GM19468 (cell line): Measurements from ENCODE around the gene ARID1A.

Source experiments
- ATAC-seq: cut with Tn5 transposase; IDR thresholded peaks from one replicate; pipeline ENCODE4 v1.9.1; 2021; ENCODE audit warnings: mild to moderate bottlenecking, moderate library complexity, moderate number of reproducible peaks; ENCODE audit not compliant: unreplicated experiment; ENCODE audit errors: extremely low read depth

The ARID1A gene

GRCh38 chr1:26752519-26752918 lies 56.7 kb downstream of the ARID1A start:
- no peak for ATAC-seq

- no peak for ATAC-seq
Observed at GRCh38 chr1:26754086-26754874, 58.5 kb downstream of the ARID1A start.

- no peak for ATAC-seq
Observed at GRCh38 chr1:26758358-26758757, 62.5 kb downstream of the ARID1A start.

- ATAC-seq: no peak
Observed at GRCh38 chr1:26759531-26759930, 63.7 kb downstream of the ARID1A start.

GRCh38 chr1:26761217-26761616 lies 65.4 kb downstream of the ARID1A start:
- ATAC-seq: no peak

- no peak for ATAC-seq
Observed at GRCh38 chr1:26767714-26768113, 71.9 kb downstream of the ARID1A start.

- no peak for ATAC-seq
Observed at GRCh38 chr1:26768755-26769154, 72.9 kb downstream of the ARID1A start.

- ATAC-seq: no peak
Observed at GRCh38 chr1:26771285-26771642, 75.4 kb downstream of the ARID1A start.

GRCh38 chr1:26771643-26772321 lies 76.0 kb downstream of the ARID1A start:
- ATAC-seq: no peak

GRCh38 chr1:26772687-26773086 lies 76.9 kb downstream of the ARID1A start:
- no peak for ATAC-seq

GRCh38 chr1:26774462-26774861 lies 78.6 kb downstream of the ARID1A start:
- ATAC-seq: no peak

GRCh38 chr1:26775666-26776065 lies 79.9 kb downstream of the ARID1A start:
- no peak for ATAC-seq

- no peak for ATAC-seq
Observed at GRCh38 chr1:26779098-26779668, 83.4 kb downstream of the ARID1A start.

GRCh38 chr1:26780344-26780957 lies 84.6 kb downstream of the ARID1A start:
- ATAC-seq: no peak

- ATAC-seq: no peak
Observed at GRCh38 chr1:26781206-26781825, 85.5 kb downstream of the ARID1A start.

GRCh38 chr1:26782521-26783212 lies 86.9 kb downstream of the ARID1A start:
- ATAC-seq: no peak

GRCh38 chr1:26783646-26784022 lies 87.8 kb downstream of the ARID1A start:
- no peak for ATAC-seq

GRCh38 chr1:26784023-26784871 lies 88.4 kb downstream of the ARID1A start:
- no peak for ATAC-seq

GRCh38 chr1:26784886-26785285 lies 89.1 kb downstream of the ARID1A start:
- no peak for ATAC-seq
